ENCODE results near the gene ALCAM.

GRCh38 chr3:105356988-105357387 is 9.7 kb upstream of the ALCAM start:
- TF ChIP-seq CTCF (IDR thresholded peaks at IDR 0.05) (no peak), POLR2A (IDR thresholded peaks at IDR 0.05) (no peak)
